ENCODE results near the gene SON.
A peak's percentile ranks its signal among the peaks of the same experiment; 100 is the strongest.

Gene SON

GRCh38 chr21:33541756-33542639 lies 840 bp upstream of the SON start, which contains the start of gene GART:
TSS of gene GART (minus strand) at chr21:33542117. CDS start at chr21:33539315, 2,802 bp downstream.
- Histone ChIP-seq H3K4me3 (peak within 1 kb of the TSS; percentile 59 to 86 (median 81)), H3K27ac (peak within 1 kb of the TSS; percentile 97 to 100 (median 99))

DNA sequence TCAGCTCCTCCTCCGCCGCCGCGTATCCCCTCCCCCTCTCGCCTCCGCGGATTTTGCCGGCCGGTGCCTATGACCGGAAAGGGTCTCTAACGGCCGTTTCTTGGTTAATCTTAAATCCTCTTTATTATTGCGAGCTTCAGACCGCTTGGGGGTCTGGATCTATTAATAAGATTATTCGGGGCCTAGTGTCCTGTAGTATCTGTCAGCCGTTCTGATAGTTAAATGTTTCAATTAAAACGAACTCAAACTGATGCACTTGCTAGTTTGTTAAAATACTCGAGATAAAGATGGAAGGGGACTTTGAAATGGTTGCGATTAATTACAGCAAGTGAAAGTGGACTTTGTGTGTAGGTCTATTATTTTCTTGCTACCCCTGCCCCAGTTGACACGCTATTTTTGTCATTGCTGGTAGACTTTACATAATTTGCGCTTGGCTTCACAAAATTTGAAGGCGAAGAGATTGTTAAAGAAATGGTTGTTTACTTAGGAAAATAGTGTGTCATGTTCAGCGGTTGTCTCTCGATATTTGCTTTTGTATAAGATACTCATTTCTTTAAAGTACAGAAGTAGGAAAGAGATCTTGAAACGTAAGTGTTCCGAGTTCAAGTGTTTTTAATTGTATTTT lies 779 bp downstream of the SON start:
- Histone ChIP-seq H3K27ac (peak overlapping the region; percentile 89 to 100 (median 99)), H3K4me3 (peak overlapping the region; percentile 59 to 86 (median 81))

- Histone ChIP-seq H3K27ac (peak overlapping the region in 5 of 21 experiments; percentile 99 to 100 (median 99)), H3K4me3 (peak overlapping the region; percentile 59 to 86 (median 81))
These were observed 1.8 kb downstream of the SON start for GRCh38 chr21:33544451-33545195.

- Histone ChIP-seq H3K27ac (no peak overlapping the region), H3K4me3 (no peak overlapping the region)
These were observed 3.2 kb downstream of the SON start for GRCh38 chr21:33546086-33546485.

GRCh38 chr21:33549848-33550771 lies 7.3 kb downstream of the SON start:
- H3K27ac ChIP-seq: no peak overlapping the region
- H3K4me3 ChIP-seq: no peak overlapping the region

DNA sequence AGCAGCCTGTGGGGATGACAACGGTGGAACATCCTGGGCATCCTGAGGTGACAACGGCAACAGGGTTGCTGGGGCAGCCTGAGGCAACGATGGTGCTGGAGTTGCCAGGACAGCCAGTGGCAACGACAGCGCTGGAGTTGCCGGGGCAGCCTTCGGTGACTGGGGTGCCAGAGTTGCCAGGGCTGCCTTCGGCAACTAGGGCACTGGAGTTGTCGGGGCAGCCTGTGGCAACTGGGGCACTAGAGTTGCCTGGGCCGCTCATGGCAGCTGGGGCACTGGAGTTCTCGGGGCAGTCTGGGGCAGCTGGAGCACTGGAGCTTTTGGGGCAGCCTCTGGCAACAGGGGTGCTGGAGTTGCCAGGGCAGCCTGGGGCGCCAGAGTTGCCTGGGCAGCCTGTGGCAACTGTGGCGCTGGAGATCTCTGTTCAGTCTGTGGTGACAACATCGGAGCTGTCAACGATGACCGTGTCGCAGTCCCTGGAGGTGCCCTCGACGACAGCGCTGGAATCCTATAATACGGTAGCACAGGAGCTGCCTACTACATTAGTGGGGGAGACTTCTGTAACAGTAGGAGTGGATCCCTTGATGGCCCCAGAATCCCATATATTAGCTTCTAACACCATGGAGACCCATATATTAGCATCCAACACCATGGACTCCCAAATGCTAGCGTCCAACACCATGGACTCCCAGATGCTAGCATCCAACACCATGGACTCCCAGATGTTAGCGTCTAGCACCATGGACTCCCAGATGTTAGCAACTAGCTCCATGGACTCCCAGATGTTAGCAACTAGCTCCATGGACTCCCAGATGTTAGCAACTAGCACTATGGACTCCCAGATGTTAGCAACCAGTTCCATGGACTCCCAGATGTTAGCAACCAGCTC lies 8.2 kb downstream of the SON start:
- H3K4me3 ChIP-seq: no peak overlapping the region
- no peak overlapping the region for H3K27ac ChIP-seq

- Histone ChIP-seq H3K4me3 (no peak overlapping the region), H3K27ac (no peak overlapping the region)
These were observed 8.8 kb downstream of the SON start for GRCh38 chr21:33551664-33552063.

DNA sequence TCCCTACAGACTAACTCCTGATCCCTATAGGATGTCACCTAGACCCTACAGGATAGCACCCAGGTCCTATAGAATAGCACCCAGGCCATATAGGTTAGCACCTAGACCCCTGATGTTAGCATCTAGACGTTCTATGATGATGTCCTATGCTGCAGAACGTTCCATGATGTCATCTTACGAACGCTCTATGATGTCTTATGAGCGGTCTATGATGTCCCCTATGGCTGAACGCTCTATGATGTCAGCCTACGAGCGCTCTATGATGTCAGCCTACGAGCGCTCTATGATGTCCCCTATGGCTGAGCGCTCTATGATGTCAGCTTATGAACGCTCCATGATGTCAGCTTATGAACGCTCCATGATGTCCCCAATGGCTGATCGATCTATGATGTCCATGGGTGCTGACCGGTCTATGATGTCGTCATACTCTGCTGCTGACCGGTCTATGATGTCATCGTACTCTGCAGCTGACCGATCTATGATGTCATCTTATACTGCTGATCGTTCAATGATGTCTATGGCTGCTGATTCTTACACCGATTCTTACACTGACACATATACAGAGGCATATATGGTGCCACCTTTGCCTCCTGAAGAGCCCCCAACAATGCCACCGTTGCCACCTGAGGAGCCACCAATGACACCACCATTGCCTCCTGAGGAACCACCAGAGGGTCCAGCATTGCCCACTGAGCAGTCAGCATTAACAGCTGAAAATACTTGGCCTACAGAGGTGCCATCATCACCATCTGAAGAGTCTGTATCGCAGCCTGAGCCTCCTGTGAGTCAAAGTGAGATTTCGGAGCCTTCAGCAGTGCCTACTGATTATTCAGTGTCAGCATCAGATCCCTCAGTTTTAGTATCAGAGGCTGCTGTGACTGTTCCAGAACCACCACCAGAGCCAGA lies 9.5 kb downstream of the SON start:
- Histone ChIP-seq H3K4me3 (no peak overlapping the region), H3K27ac (no peak overlapping the region)

DNA sequence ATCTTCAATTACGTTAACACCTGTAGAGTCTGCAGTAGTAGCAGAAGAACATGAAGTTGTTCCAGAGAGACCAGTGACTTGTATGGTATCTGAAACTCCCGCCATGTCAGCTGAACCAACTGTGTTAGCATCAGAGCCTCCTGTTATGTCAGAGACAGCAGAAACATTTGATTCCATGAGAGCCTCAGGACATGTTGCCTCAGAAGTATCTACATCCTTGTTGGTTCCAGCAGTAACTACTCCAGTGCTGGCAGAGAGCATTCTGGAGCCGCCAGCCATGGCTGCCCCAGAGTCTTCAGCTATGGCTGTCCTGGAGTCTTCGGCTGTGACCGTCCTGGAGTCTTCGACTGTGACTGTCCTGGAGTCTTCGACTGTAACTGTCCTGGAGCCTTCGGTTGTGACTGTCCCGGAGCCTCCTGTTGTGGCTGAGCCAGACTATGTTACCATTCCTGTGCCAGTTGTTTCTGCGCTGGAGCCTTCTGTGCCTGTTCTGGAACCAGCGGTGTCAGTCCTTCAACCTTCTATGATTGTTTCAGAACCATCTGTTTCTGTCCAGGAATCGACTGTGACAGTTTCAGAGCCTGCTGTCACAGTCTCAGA lies 10.3 kb downstream of the SON start:
- no peak overlapping the region for H3K4me3 ChIP-seq
- H3K27ac ChIP-seq: no peak overlapping the region

GRCh38 chr21:33554236-33554981 lies 11.6 kb downstream of the SON start:
- no peak overlapping the region for H3K4me3 ChIP-seq
- H3K27ac ChIP-seq: no peak overlapping the region

GRCh38 chr21:33554982-33555344 lies 12.1 kb downstream of the SON start:
- H3K4me3 ChIP-seq: no peak overlapping the region
- no peak overlapping the region for H3K27ac ChIP-seq

DNA sequence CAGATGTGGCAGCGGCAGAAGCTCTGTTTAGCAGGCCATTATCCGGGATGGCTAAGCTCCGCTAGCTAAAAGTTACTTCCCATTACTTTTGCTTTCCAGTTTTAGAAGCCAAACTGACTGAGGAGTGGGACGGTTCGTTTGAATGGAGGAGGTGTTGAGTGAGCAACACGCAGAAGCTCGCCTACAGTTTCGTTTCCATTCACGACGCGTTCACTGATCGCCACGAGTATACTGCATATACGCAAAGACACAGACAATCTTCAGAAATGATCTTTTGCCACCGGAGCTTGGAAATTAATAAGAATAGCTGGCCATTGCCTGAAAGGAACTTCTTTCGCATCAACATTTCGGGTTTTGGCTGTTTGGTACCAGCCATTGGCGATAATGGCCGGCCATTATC lies 14.6 kb downstream of the SON start:
- H3K4me3 ChIP-seq: no peak overlapping the region

GRCh38 chr21:33558777-33559421 lies 16.1 kb downstream of the SON start:
- no peak overlapping the region for H3K27ac ChIP-seq
- no peak overlapping the region for H3K4me3 ChIP-seq

More for the DNA sequence above, 14.6 kb downstream of the SON start:
- H3K27ac ChIP-seq: no peak overlapping the region

- no peak overlapping the region for H3K27ac ChIP-seq
- H3K4me3 ChIP-seq: no peak overlapping the region
These were observed 17.0 kb downstream of the SON start for GRCh38 chr21:33559813-33560212.

GRCh38 chr21:33560965-33561364 lies 18.1 kb downstream of the SON start:
- H3K4me3 ChIP-seq: no peak overlapping the region
- no peak overlapping the region for H3K27ac ChIP-seq

- no peak overlapping the region for H3K27ac ChIP-seq
These were observed 18.5 kb downstream of the SON start for GRCh38 chr21:33561373-33561772.

More at GRCh38 chr21:33561373-33561772, 18.5 kb downstream of the SON start:
- H3K4me3 ChIP-seq: no peak overlapping the region

Data from skin epidermis (tissue), 12 donors.